NCI-H1694 treated with DMSO at 0.1 percent for 48 hours (cell line): ENCODE results near the gene IRF7.

Experiments
- DNase-seq: peaks from one replicate; lab custom pipeline; 2025; lab: John Stamatoyannopoulos, UW

The IRF7 gene

DNA sequence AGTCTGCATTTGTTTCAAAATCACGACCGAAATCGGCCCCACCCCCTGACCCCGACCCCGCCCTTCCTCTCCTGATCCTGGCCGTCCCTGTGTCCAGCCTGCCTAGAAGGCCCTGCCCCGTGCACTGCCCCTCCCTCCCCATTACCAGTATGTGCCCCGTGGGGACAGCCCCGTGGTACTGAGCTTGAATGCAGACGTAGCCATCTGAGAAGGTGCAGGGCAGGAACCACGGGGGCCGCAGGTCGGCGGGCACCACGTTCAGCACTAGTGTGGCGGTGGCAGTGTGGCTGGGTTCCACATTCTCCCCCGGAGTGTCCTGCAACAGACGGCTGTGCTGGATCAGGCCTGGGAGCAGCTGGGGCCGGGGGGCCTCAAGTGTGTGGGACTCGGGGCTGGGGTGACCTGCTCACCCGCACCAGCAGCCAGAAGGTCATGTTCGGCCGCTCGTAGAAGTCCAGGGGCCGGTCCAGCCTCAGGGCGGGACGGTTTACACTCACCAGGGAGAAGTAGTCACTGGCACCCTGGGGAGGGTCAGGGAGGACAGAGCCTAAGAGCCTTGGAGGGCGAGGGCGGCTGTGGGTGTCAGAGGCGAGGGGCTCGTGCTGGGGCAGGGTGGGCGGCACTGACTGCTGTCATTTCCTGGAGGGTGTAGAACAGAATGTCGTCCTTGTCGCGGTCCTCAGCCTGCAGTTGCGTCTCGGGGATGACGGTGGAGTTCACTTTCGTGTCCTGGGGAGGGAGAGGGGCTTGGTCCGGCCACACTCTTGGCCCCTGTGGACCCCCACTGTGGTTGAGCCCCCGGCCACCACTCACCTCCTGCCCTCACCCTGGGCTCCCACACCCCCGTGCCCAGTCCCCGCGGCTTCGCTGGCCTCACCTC lies 5.4 kb upstream of the IRF7 start:
- no peak for DNase-seq

- DNase-seq, result no peak
These were observed 4.5 kb upstream of the IRF7 start for GRCh38 chr11:620201-620600.

- DNase-seq, result no peak
These were observed 3.9 kb upstream of the IRF7 start for GRCh38 chr11:619628-620050.

DNA sequence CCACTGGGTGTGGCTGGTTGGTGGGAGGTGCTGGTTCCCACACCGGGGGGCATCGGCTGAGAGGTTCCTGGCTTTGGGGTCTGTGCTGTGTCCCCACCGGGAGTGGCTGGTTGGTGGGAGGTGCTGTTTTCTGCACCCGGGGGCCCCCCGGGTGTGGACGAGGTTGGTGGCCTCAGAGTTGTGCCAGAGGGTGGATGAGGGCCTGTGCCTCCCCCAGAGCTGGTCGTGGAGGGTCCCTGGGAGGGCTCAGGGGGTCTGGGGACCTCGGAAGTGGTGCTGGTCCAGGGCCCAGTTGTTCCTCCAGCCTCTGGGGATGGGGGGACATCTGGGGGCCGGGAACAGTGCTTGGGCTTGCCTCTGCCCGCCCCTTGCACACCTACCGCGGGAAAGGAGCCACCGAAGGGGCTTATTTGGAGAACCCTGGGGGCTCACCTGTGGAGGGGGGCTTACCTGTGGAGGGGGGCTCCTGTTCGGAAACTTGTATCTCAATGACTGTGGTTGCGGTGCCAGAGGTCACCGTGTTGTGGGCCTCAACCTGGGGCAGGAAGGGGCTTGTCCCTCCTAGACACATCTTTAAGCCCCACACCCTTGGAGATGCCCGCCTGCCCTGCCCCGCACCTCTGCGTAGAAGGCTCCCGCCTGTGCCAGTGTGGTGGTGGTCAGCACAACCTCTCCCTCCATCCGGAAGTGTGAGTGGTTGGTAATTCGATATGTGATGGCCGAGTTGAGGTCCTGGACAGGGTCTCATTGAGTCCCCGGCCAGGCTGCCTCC lies 3.3 kb upstream of the IRF7 start:
- DNase-seq, result no peak

DNA sequence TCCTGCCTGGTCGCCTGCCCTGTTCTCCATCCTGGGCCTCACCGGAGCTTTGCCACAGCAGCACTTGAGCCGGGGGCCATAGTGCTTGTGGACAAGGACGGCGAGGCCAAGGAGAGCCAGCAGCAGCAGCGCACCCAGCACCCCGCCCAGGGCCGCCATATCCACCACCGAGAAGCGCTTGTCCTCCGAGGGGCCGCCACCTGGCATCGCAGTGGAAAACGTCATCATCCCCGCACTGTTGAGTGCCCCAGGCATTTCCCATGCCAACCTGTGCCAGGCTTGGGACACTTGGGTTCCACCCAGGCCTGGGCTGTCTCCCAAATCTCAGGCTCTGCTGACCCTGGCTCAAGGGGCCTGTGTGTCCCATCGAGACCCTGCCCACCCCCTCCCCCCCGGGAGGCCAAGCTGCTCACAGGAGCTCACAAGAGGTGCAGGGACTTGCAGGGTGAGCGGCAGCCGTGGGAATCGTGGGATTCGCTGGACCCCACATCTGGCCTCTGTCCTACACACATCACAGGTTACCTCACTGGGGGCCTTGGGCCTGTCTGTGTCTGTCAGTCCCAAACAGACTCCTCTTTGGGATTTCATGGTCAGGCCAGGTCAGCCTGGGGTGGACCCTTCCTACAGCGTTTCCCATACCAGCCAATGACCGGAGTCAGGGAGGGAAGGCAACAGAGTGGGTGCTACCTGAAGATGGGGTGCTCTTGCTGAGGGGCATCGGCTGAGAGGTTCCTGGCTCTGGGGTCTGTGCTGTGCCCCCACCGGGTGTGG lies 2.3 kb upstream of the IRF7 start:
- no peak for DNase-seq

GRCh38 chr11:617199-617911 lies 1.6 kb upstream of the IRF7 start:
- no peak for DNase-seq

GRCh38 chr11:616320-617198 lies 809 bp upstream of the IRF7 start:
- no peak for DNase-seq

DNA sequence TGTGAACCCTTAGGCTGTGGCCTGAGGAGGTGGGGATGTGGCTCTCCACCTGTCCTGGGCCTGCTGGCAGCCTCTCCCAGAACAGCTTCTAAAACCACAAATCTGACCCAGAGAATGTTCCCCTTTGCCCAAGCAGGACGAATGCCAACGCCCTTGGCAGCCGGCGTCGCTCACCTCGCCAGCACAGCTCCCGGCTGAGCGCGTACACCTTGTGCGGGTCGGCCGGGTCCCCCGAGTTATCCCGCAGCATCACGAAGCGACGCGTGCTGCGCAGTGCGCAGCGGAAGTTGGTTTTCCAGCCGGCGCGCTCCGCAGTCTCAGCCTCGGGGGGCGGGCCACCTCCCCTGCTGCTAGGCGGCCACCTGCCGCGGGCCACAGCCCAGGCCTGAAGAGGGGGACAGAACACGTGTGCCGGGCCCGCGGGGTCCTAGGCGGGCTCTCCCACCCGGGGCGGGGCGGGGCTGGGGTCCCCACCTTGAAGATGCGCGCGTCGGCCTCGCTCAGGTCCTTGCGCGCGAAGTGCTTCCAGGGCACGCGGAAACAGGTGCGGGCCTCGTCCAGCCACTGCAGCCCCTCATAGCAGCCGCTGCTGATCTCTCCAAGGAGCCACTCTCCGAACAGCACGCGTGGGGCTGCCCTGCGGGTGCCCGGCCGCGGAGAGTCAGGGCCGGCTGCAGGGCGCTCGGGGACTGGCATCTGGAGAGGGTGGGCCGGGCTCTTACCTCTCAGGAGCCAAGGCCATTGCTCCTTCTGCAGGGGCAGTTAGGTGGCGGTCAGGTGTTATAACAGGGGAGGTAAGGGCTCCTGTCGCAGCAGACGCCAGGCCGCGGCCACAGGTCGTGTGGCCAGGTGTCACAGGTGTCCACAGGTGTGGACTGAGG lies 887 bp downstream of the IRF7 start:
- DNase-seq, result no peak

DNA sequence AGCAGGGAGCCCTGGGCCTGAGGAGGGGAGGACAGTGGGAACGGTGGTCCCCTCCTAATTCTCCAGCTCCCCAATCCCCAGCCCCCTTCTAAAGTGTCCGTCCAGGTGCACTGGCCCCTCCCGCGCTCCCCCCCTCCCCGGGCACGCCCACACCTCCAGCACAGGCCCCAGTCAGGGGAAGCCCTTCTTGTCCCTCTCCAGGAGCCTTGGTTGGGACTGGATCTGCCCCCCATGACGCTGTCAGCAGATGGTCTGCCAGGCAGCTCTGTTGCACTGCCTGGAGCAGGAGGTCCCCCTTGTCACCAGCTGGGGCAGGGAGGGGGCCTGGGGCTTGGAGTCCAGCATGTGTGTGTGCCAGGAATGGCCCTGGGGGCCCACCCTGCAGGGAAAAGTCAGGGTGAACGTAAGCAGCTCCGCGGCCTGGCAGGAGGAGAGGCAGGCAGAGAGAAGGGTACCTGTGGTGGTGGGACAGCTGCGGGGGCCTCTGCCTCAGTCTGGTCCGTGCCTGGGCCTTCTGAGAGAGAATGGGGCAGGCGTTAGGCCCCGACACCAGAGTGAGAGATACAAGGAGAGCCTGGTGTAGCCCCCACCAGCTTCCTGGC lies 1.6 kb downstream of the IRF7 start:
- no peak for DNase-seq

GRCh38 chr11:613369-613968 lies 2.3 kb downstream of the IRF7 start:
- no peak for DNase-seq

DNA sequence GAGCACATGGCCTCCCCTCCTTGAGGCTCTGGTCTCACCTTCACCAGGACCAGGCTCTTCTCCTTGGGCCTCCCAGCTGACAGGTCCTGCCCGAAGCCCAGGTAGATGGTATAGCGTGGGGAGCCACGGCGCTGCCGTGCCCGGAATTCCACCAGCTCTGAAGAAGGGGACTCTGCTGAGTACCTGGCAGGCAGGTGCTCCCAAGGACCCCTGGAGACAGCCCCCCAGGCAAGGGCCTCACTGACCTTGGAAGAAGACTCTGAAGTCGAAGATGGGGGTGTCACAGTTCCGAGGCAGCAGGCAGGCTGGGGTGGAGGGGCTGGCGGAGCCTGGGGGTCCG lies 2.8 kb downstream of the IRF7 start:
- no peak for DNase-seq

- DNase-seq, result no peak
These were observed 3.4 kb downstream of the IRF7 start for GRCh38 chr11:612201-612960.

DNA sequence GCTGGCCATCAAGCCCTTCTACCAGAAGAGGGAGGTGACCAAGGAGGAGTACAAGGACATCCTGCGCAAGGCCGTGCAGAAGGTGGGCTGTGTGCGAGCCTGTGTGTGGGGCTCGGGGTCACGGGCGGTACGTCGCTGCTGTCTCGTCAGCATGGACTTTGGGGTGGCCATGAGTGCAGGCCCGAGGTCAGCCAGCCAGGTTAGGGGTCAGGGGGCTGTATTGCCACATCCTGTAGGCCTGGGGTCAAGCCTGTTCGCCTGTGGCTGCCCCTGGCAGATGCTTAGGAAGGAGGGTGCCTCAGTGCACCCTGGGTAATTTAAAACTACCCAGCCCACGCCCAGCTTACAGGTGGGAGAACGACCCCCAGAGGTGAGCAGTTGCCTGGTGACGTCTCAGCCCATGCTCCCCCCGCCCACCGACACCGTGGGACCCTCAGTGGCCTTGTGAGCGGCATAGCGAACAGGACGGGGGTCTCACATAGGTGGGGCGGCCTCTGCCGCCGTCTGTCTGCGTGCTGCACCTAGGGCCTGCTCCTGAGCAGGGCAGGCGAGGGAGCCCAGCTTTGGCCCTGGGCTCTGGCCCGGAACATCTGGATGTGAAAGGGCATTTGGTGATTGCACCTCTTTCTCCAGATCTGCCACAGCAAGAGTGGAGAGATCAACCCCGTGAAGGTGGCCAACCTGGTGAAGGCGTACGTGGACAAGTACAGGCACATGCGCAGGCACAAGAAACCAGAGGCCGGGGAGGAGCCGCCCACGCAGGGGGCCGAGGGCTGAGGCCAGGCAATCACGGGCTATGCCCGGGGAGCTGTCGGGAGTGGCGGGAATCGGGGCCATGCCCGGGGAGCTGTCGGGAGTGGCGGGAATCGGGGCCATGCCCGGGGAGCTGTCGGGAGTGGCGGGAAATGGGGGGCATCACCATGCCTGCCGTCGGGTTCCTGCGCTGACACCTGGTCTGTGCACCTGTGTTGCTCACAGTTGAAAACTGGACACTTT lies 4.5 kb downstream of the IRF7 start:
- DNase-seq, result no peak

- DNase-seq, result no peak
These were observed 5.5 kb downstream of the IRF7 start for GRCh38 chr11:610146-610801.

DNA sequence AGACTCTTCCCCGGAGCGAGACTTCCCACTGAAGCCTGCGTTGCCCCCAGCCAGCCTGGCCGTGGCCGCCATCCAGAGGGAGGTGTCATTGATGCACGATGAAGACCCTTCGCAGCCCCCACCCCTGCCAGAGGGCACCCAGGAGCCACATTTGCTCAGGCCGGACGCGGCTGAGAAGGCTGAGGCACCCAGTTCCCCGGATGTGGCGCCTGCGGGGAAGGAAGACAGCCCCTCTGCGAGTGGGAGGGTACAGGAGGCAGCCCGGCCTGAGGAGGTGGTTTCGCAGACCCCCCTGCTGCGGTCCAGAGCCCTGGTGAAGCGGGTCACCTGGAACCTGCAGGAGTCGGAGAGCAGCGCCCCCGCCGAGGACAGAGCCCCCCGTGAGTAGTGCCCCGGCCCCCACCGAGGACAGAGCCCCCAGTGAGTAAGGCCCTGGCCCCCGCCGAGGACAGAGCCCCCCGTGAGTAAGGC lies 6.4 kb downstream of the IRF7 start:
- no peak for DNase-seq

GRCh38 chr11:608791-609251 lies 6.9 kb downstream of the IRF7 start:
- DNase-seq, result no peak
